Sigmoid colon (tissue), 7 donors: ENCODE measurements around the gene ALDOB. TPM values are rescaled to one million over a fixed set of nuclear protein-coding genes. Genes with fewer than 3 reads are reported as not detected.

Experiments used
- DNase-seq: peaks from one replicate; pipeline ENCODE4 v3.0.0-alpha.2; 2019
- H3K27ac ChIP-seq, 4 donors: fragments of 200-600 bp; sonication (generic); one replicate each; pipeline ENCODE4 v1.5.1; 2016 to 2019; ENCODE audit warnings: mild to moderate bottlenecking in 1 of 4
- H3K27me3 ChIP-seq, 3 donors: fragments of 200-600 bp; sonication (generic); one replicate each; pipeline ENCODE4 v1.5.1; 2019; ENCODE audit warnings: mild to moderate bottlenecking in 1 of 3
- H3K36me3 ChIP-seq, 4 donors: fragments of 200-600 bp; sonication (generic); one replicate each; pipeline ENCODE4 v1.5.1; 2016 to 2019
- H3K4me1 ChIP-seq, 4 donors: fragments of 200-600 bp; sonication (generic); one replicate each; pipeline ENCODE4 v1.5.1; 2017 to 2019
- H3K4me3 ChIP-seq, 4 donors: fragments of 200-600 bp; sonication (generic); one replicate each; pipeline ENCODE4 v1.5.1; 2017 to 2019; ENCODE audit warnings: mild to moderate bottlenecking in 2 of 4, moderate library complexity in 1 of 4
- H3K9me3 ChIP-seq, 4 donors: fragments of 200-600 bp in 3 of 4; sonication (generic) in 3 of 4; one replicate each; pipeline versions ENCODE4 v1.5.1 to v1.6.1; 2013 to 2019
- EP300 ChIP-seq, 4 donors: sonication (generic); formaldehyde crosslinking; IDR thresholded peaks; one replicate each; pipeline ENCODE4 v1.6.1; 2017; ENCODE audit warnings: antibody characterized with exemption in 4 of 4
- POLR2A ChIP-seq, 2 donors: fragments of 450-650 bp; IDR thresholded peaks; one replicate each; pipeline ENCODE4 v1.6.1; 2016; ENCODE audit warnings: antibody characterized with exemption in 2 of 2, mild to moderate bottlenecking in 2 of 2, moderate library complexity in 2 of 2
- POLR2AphosphoS5 ChIP-seq, 4 donors: sonication (generic); formaldehyde crosslinking; IDR thresholded peaks; one replicate each; pipeline ENCODE4 v1.6.1; 2017; ENCODE audit warnings: antibody characterized with exemption in 4 of 4
- WGBS, 2 donors: extraction: QIAGEN DNeasy Blood & Tissue Kit; methylation state at CpG; one replicate each; pipeline ENCODE4 v1.1.7; 2013; 5-methylcytosine and 5-hydroxymethylcytosine counted together
- intact Hi-C: fragments of 100-400 bp; cut with DNase I; formaldehyde crosslinking; loops from one replicate; pipeline ENCODE4 v1.15.1; 2023
- polyA plus RNA-seq, 3 donors: library from polyadenylated mRNA; stranded (reverse); fragments of 200-250 nt; gene quantifications; one replicate each; pipeline ENCODE4 v1.2.3, GENCODE V29; 2013
- total RNA-seq, 4 donors: library from RNA; depleted of rRNA; stranded (reverse); fragments of >200 nt; gene quantifications; one replicate each; pipeline ENCODE4 v1.1.0, GENCODE V29; 2016
- TF ChIP-seq, protein P1 (sequence below), 4 experiments: fragments of 450-650 bp in 3 of 4; fragments of 200-600 bp in 1 of 4; IDR thresholded peaks; one replicate each; pipeline ENCODE4 v1.5.1; 2016 to 2019; ENCODE audit warnings: antibody characterized with exemption in 4 of 4, mild to moderate bottlenecking in 3 of 4, moderate library complexity in 2 of 4
- donor health status: healthy with polysubstance abuse.
- donor health status: Bipolar disorder and iron deficiency.
- donor health status: healthy.

Gene ALDOB
- total and polyA plus RNA-seq, 7 donors: 0.82 to 40.5 (median 1.1) TPM; not detected in 2

- intact Hi-C loops: loop anchor here (1.0 to 5.0 kb wide), 3 partner anchors 51 to 1576 kb away; partner anchors contain the start of genes NR4A3 and RNF20
- Histone ChIP-seq H3K27ac (peak within 1 kb of the TSS; percentile 82 to 92 (median 88)), H3K4me1 (peaks cover 0 to 50% (median 37%) of the 10 kb centered on the region in 4 donors), H3K27me3 (no peaks in the 10 kb centered on the region), H3K36me3 (peaks cover 14 to 34% (median 26%) of the 10 kb centered on the region in 4 donors), H3K4me3 (peak within 1 kb of the TSS; percentile 57 to 77 (median 66)), H3K9me3 (peaks cover 0 to 4% (median 0%) of the 10 kb centered on the region in 4 donors)
- TF ChIP-seq POLR2AphosphoS5 (IDR thresholded peaks at IDR 0.05): peak; percentile 79 to 93 (median 87)
- peak in 1 of 4 donors; percentile 9 for TF ChIP-seq EP300 (IDR thresholded peaks at IDR 0.05)
- TF ChIP-seq POLR2A (IDR thresholded peaks at IDR 0.05): peak; percentile 39 to 68
- TF ChIP-seq, protein P1, sequence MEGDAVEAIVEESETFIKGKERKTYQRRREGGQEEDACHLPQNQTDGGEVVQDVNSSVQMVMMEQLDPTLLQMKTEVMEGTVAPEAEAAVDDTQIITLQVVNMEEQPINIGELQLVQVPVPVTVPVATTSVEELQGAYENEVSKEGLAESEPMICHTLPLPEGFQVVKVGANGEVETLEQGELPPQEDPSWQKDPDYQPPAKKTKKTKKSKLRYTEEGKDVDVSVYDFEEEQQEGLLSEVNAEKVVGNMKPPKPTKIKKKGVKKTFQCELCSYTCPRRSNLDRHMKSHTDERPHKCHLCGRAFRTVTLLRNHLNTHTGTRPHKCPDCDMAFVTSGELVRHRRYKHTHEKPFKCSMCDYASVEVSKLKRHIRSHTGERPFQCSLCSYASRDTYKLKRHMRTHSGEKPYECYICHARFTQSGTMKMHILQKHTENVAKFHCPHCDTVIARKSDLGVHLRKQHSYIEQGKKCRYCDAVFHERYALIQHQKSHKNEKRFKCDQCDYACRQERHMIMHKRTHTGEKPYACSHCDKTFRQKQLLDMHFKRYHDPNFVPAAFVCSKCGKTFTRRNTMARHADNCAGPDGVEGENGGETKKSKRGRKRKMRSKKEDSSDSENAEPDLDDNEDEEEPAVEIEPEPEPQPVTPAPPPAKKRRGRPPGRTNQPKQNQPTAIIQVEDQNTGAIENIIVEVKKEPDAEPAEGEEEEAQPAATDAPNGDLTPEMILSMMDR (IDR thresholded peaks at IDR 0.05): no peak
- 0 to 1% methylated on average over 44 of the region's 44 CpGs for WGBS, 2 donors
- peak; percentile 99 for DNase-seq
Observed at GRCh38 chr9:101398068-101398929, 37.3 kb downstream of the ALDOB start, which contains the start of the genes MRPL50 and ZNF189. TSS of gene MRPL50 (minus strand) at chr9:101398618. CDS start at chr9:101398592, 26 bp downstream. TSS of gene ZNF189 (plus strand) at chr9:101398851. CDS start at chr9:101399157, 306 bp downstream.

DNA sequence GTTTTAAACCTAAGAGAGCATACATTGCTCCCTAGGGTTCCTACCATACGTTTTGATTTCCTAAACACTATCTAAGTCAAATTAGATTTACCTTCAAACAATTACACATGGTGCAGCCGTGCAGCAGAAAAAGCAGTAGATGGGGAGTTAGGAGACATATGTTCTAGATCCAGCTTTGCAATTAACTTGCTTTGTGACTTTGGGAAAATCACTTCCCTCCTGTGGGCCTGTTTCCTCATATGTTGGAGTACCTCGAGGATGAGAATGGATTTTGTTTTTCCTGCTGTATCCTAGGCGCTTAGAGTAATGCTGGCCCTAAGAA is 37.9 kb downstream of the ALDOB start:
- Histone ChIP-seq H3K36me3 (peaks cover 12 to 29% (median 21%) of the 10 kb centered on the region in 4 donors), H3K27me3 (no peaks in the 10 kb centered on the region), H3K27ac (peak overlapping the region; percentile 82 to 92 (median 88)), H3K4me3 (peak overlapping the region; percentile 57 to 77 (median 66)), H3K9me3 (no peaks in the 10 kb centered on the region), H3K4me1 (peaks cover 0 to 50% (median 37%) of the 10 kb centered on the region in 4 donors)
- no peak for TF ChIP-seq POLR2A (IDR thresholded peaks at IDR 0.05)
- TF ChIP-seq POLR2AphosphoS5 (IDR thresholded peaks at IDR 0.05): no peak
- TF ChIP-seq EP300 (IDR thresholded peaks at IDR 0.05): no peak
- intact Hi-C loops: loop anchor here (1.0 to 5.0 kb wide), 3 partner anchors 52 to 1575 kb away; partner anchors contain the start of genes NR4A3 and RNF20
- no peak for DNase-seq
- 3 to 5% methylated on average over 4 of the region's 4 CpGs for WGBS, 2 donors

GRCh38 chr9:101394687-101395086 is 40.9 kb downstream of the ALDOB start:
- intact Hi-C loops: loop anchor here (5.0 kb wide), 1 partner anchor 1572 kb away; the partner anchor contains the start of gene NR4A3
- Histone ChIP-seq H3K4me1 (peaks cover 0 to 28% (median 24%) of the 10 kb centered on the region in 4 donors), H3K36me3 (peaks cover 0 to 12% (median 5%) of the 10 kb centered on the region in 4 donors), H3K9me3 (no peaks in the 10 kb centered on the region), H3K27ac (no peak overlapping the region), H3K4me3 (no peak overlapping the region), H3K27me3 (no peaks in the 10 kb centered on the region)
- 95 to 96% methylated on average over 1 of the region's 1 CpG for WGBS, 2 donors
- DNase-seq: no peak
- no peak for TF ChIP-seq POLR2A (IDR thresholded peaks at IDR 0.05)
- TF ChIP-seq POLR2AphosphoS5 (IDR thresholded peaks at IDR 0.05): no peak
- TF ChIP-seq, protein P1 (IDR thresholded peaks at IDR 0.05): no peak
- no peak for TF ChIP-seq EP300 (IDR thresholded peaks at IDR 0.05)

GRCh38 chr9:101393135-101393534 is 42.4 kb downstream of the ALDOB start:
- DNase-seq: no peak
- no peak overlapping the region for H3K27ac ChIP-seq
- H3K4me3 ChIP-seq: no peak overlapping the region
- peaks cover 0 to 28% (median 7%) of the 10 kb centered on the region in 4 donors for H3K36me3 ChIP-seq
- no peaks in the 10 kb centered on the region for H3K9me3 ChIP-seq
- peaks cover 0 to 23% (median 20%) of the 10 kb centered on the region in 4 donors for H3K4me1 ChIP-seq
- TF ChIP-seq EP300 (IDR thresholded peaks at IDR 0.05): no peak
- TF ChIP-seq POLR2A (IDR thresholded peaks at IDR 0.05): no peak
- TF ChIP-seq, protein P1 (IDR thresholded peaks at IDR 0.05): no peak
- TF ChIP-seq POLR2AphosphoS5 (IDR thresholded peaks at IDR 0.05): no peak
- no peaks in the 10 kb centered on the region for H3K27me3 ChIP-seq
- intact Hi-C loops: no loop called here
- WGBS, 2 donors: 97 to 99% methylated on average over 3 of the region's 3 CpGs

- TF ChIP-seq, protein P1 (IDR thresholded peaks at IDR 0.05): no peak
- no peak for TF ChIP-seq EP300 (IDR thresholded peaks at IDR 0.05)
- TF ChIP-seq POLR2AphosphoS5 (IDR thresholded peaks at IDR 0.05): no peak
- TF ChIP-seq POLR2A (IDR thresholded peaks at IDR 0.05): no peak
Observed at GRCh38 chr9:101388507-101388993, 47.0 kb downstream of the ALDOB start.

More at GRCh38 chr9:101388507-101388993, 47.0 kb downstream of the ALDOB start:
- Histone ChIP-seq H3K4me3 (no peak overlapping the region), H3K4me1 (no peaks in the 10 kb centered on the region), H3K9me3 (no peaks in the 10 kb centered on the region), H3K36me3 (peaks cover 0 to 30% (median 7%) of the 10 kb centered on the region in 4 donors), H3K27me3 (no peaks in the 10 kb centered on the region), H3K27ac (no peak overlapping the region)
- no peak for DNase-seq
- 47 to 74% methylated on average over 2 of the region's 2 CpGs for WGBS, 2 donors
- intact Hi-C loops: no loop called here
